ENCODE measurements around the gene PLPP2. TPM values are rescaled to one million over a fixed set of nuclear protein-coding genes. Genes with fewer than 3 reads are reported as not detected.
A peak's percentile ranks its signal among the peaks of the same experiment; 100 is the strongest.

Gene PLPP2
- total and polyA plus RNA-seq, 2 experiments from 2014 or later = 0.21 TPM; not detected in 1

DNA sequence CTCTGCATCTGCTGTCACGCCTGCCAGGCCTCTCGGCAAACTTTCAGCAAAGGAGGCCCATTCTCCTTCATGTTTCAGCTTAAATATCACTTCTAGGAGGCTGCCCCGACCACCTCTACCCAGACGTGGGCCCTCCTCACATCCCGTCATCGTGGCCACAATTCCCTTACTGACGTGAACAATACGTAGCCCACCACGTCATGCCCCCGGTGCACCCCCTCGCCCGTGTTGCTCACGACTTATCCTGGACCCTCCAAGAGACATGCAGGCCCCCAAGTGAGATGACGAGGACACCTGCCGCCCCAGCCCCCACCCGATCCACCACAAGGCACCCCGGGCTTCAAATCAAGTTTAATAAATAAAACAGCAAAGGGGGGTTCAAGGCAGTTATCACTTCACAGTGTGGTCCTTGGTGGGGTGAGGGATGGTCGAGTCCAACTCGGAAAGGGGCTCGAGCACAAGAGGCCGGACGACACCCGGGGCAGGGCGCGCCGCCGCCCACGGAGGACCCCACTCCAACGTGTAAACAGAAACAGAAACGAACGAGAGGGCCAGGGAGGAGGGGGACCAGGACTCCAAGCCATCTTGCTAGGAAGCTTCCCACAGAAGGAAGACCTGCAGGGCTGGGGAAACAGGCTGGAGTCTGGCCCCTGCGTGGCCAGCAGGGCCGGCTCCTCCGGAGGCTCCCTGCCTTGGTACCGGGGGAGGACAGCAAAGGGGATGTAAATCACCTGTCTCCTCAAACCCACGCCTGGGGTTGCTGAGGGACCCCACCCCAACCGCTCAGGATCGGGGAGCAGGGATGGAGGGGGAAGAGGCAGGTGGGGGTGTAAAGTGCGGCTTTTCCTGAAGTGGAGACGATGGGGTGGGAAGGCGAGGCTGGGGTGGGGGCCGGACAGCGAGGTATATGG is 14.3 kb upstream of the PLPP2 start:
- TF ChIP-seq, protein P1, sequence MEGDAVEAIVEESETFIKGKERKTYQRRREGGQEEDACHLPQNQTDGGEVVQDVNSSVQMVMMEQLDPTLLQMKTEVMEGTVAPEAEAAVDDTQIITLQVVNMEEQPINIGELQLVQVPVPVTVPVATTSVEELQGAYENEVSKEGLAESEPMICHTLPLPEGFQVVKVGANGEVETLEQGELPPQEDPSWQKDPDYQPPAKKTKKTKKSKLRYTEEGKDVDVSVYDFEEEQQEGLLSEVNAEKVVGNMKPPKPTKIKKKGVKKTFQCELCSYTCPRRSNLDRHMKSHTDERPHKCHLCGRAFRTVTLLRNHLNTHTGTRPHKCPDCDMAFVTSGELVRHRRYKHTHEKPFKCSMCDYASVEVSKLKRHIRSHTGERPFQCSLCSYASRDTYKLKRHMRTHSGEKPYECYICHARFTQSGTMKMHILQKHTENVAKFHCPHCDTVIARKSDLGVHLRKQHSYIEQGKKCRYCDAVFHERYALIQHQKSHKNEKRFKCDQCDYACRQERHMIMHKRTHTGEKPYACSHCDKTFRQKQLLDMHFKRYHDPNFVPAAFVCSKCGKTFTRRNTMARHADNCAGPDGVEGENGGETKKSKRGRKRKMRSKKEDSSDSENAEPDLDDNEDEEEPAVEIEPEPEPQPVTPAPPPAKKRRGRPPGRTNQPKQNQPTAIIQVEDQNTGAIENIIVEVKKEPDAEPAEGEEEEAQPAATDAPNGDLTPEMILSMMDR (IDR thresholded peaks at IDR 0.05; ENCODE audit: low read depth, low read length) = no peak
- H3K4me1 ChIP-seq (ENCODE audit: low read depth) = no peaks in the 10 kb centered on the region
- H3K9me3 ChIP-seq (ENCODE audit: low read depth) = no peaks in the 10 kb centered on the region
- peaks cover 13% of the 10 kb centered on the region for H3K36me3 ChIP-seq
- H3K27ac ChIP-seq = no peak overlapping the region
- no peak for DNase-seq (ENCODE audit: low read depth in 1 of 2, low spot score in 1 of 2)
- H3K27me3 ChIP-seq = no peaks in the 10 kb centered on the region
- H3K4me3 ChIP-seq = no peak overlapping the region

DNA sequence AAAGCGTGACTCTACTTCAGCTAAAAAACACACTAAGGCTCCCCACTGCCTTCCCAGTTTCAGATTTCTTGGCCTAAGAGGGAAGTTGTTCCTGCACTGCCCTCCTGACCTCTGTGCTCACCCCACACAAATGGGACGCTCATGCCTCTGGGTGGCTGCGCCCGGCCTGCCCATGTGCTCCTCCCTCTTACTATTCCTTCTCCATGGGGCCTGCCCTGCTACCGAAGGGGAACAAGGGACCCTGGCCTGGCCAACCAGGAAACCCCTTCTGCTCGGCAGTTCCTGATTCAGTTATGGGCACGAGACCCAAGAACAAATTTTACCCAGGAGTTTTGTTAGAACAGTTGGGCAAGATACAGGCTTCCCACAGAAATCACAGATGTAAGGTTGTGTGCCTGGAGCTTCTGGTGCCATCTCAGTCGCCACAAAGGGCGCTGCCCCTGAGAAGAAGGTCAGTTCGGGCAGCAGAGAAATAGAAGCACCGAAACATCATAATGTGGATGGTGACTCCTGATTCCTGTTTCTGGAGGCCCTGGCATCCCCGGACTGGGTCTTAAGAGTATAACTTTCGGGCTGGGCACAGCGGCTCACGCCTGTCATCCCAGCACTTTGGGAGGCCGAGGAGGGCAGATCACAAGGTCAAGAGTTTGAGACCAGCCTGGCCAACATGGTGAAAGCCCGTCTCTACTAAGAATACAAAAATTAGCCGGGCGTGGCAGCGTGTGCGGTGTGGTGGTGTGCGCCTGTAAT is 5.4 kb upstream of the PLPP2 start:
- TF ChIP-seq, protein P1 (IDR thresholded peaks at IDR 0.05; ENCODE audit: low read depth, low read length) = no peak
- no peak overlapping the region for H3K4me3 ChIP-seq
- DNase-seq (ENCODE audit: low read depth in 1 of 2, low spot score in 1 of 2) = no peak
- no peaks in the 10 kb centered on the region for H3K9me3 ChIP-seq (ENCODE audit: low read depth)
- no peak overlapping the region for H3K27ac ChIP-seq
- no peaks in the 10 kb centered on the region for H3K4me1 ChIP-seq (ENCODE audit: low read depth)
- peaks cover 35% of the 10 kb centered on the region for H3K27me3 ChIP-seq
- H3K36me3 ChIP-seq = no peaks in the 10 kb centered on the region

DNA sequence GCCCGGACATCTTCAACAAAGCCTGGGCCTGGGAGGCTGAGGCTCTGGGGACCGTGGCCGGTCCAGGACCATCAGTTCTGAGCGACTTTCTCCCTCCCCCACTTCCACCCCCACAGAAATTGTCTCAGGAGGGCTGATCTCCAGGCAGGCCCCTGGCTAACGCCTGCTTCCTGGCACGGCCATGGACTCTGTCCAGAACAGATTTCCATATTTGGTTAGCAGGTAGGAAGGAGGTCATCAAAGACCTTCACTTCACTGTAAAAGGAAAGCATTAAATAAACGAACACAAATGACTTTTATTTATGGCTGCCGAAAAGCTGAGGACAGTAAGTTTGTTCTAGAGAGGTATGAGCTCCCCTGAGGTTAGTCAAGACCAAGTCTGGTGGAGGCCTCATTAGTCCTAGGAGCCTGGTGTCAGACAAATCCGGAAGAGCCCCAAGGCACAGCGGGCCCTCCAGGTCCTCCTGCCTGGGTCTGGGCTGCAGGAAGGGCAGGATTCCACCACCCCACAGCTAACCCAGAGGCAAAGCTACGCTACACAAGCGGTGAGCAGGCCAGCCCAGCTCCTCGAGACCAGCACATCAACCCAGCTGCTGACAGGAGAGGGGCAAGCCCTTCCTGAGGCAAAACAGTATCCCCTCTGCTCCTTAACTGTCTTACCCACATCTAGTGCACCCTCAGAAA is 4.6 kb upstream of the PLPP2 start:
- no peaks in the 10 kb centered on the region for H3K4me1 ChIP-seq (ENCODE audit: low read depth)
- no peak overlapping the region for H3K27ac ChIP-seq
- no peak overlapping the region for H3K4me3 ChIP-seq
- TF ChIP-seq, protein P1 (IDR thresholded peaks at IDR 0.05; ENCODE audit: low read depth, low read length) = no peak
- H3K27me3 ChIP-seq = peaks cover 41% of the 10 kb centered on the region
- no peak for DNase-seq (ENCODE audit: low read depth in 1 of 2, low spot score in 1 of 2)
- H3K36me3 ChIP-seq = no peaks in the 10 kb centered on the region
- H3K9me3 ChIP-seq (ENCODE audit: low read depth) = no peaks in the 10 kb centered on the region

DNA sequence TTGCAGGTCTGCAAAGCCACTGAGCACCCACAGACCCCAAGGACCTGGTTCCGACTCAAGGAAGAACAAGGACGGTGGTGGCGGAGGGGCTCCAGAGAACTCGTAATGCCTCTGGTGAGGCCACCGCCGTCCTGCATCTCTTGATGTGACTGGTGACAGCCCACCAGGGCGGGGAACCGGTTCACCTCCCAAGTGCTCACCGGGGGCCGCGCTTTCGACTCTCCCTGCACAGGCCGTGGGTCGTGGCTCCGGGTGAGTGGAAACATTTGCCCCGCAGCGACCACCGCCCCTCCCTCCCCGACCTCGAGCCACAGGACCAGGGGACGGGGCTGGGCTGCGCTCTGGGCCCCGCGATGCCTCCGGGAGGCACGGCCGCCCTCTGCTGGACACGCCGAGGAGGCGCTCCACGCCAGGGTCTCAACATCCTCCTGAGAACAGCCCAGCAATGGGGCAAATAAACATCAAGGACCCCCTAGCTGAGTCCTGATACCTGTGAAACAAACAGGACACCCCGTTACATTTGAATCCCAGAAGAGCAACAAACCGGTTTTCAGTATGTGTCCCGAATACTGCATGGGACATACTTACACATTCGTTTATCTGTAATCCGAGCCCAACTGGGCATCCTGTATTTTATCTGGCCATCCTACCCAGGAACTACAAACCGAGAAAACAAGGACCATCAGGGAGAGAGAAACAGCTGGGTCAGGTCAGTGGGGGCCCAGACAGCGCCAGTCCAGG is 3.9 kb upstream of the PLPP2 start:
- Histone ChIP-seq H3K4me1 (ENCODE audit: low read depth) (no peaks in the 10 kb centered on the region), H3K9me3 (ENCODE audit: low read depth) (no peaks in the 10 kb centered on the region), H3K27me3 (peaks cover 48% of the 10 kb centered on the region), H3K27ac (no peak overlapping the region), H3K36me3 (no peaks in the 10 kb centered on the region), H3K4me3 (no peak overlapping the region)
- DNase-seq (ENCODE audit: low read depth in 1 of 2, low spot score in 1 of 2) = peak; percentile 32 to 55
- TF ChIP-seq, protein P1 (IDR thresholded peaks at IDR 0.05; ENCODE audit: low read depth, low read length) = peak; percentile 73

Data from cardiac muscle cell (in vitro differentiated cells and primary cell).